NCI-H345 (cell line): Measurements from ENCODE around the gene AGER.
"Not testable (repeated sequence)": the region's sequence is repeated elsewhere in the genome, so short reads cannot be mapped to it uniquely, and the experiment has no call there.

Source experiments
- DNase-seq: peaks from one replicate; lab custom pipeline; 2025; lab: John Stamatoyannopoulos, UW

The AGER gene

DNA sequence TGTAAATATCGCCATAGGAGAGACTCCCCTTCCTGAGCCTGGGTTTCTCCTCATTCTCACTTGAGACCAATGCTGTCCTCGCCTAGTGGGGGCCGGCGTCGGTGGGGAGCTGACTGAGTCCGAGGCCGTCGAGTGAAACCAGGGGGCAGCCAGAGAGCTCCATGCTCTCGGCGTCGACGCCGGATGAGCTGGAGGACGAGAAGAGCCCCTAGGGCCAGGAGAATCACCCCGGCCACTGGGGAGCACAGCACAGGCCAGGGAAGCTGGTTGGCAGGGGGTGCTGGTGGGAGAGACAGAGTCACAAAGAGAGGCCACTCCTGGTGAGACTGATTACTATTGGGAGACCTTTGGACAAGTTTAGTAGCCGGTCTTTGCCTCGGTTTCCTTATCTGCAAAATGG, 14.8 kb upstream of the AGER start:
- no peak for DNase-seq

DNA sequence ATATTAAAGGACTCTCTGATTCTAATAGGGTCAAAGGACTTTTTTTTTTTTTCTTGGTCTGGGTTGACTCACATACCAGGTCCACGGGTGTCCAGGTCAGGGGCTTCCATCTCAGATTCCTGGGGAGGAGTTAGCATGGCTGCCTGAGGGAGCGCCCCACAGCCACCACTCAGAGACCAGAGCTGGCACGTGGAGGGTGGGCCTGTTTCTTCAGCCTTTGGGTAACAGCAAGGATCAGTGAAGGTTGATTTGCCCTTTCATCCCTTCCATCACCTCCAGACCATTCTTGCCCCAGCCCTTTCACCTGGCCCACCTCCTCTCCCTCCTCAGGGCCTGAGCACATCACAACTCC, 14.3 kb upstream of the AGER start:
- no peak for DNase-seq

DNA sequence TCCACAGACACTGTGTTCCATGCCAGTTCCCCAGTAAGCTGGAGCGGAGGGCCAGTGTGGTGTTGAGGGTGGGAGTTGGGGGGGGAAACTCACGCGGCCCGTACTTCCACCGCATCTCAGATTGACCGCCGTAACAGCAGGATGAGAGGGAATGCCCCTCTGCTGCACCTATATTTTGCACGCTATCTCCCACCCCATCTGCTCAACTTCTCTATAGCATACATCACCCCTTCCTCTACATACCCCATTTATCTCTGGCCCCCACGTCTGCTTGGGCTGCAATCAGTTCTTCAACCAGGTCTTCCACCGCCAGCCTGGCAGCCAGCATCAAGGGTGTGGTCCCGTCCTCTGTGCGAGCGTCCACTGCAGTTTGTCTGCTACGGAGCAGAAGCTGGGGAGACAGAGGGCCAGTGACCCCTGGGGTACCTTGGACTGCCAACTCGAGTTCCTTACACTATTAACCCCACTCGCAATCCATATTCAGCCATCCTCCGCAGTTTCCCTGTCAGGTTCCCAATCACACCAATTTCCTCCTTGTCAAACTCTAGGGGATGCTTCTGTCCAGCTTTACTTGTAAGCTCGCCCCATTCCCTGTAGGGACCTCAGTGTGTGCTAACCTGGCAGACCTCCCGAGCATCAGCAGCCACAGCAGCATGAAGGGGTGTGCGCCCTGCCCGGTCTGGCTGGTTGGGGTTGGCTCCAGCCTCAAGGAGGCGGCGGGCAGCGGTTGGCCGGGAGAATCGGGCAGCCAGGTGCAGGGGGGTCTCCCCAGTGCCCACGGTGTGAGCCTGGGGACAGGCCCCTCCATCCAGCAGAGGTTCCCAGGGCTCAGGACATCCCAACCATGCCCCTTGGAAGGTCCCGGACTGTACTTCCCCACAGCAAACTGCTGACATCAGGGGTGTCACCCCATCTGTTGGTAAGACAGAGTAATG, 12.9 kb upstream of the AGER start:
- DNase-seq = no peak

DNA sequence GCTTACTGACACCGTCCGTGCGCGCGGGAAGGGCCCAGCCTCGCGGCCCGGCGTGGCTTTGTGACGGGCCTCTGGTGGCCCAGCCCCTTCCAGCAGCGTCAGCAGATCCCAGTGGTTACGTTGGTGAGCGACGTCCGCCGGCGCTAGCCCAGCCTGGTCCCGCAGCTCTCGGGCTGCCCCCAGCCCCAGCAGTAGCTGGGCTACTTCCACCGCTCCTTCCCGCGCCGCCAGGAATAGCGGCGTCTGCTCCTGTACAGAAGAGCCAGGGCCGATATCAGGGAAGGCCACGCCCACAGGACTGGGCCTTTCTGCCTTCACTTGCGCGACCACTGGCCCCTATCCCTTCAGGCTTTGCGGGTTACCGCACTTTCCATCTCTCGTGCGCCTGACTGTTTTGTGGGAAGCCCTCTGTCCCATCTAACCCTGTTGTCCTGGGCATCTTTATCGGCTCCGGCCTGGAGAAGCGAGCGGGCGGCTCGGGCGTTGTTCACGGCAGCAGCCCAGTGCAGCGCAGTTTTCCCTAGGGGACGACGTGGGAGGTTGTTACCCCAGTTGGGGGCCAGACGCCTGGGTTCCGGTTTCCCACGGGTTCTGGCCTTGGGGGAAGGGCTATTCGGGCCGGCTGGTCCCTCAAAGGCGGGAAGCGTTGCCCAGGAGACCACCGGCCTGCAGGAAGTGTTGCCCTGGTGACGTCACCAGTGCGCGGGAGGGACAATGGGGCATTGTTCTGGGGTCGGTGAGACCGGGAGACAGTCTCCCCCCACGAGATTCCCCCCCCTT, 12.0 kb upstream of the AGER start:
- DNase-seq = peak; percentile 74

DNA sequence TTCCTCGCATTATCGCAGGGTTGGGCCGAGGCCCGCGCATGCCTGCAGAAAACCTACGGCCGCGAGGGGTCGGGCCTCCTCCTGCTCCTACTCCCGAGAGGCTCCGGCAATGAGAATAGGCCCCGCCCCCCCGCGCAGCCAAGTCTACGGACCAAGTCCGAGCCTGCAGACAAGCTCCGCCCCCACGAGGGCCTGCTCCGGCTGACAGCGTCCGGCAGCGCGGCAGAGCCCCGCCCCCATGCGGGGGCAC, 11.5 kb upstream of the AGER start:
- DNase-seq = peak; percentile 100

DNA sequence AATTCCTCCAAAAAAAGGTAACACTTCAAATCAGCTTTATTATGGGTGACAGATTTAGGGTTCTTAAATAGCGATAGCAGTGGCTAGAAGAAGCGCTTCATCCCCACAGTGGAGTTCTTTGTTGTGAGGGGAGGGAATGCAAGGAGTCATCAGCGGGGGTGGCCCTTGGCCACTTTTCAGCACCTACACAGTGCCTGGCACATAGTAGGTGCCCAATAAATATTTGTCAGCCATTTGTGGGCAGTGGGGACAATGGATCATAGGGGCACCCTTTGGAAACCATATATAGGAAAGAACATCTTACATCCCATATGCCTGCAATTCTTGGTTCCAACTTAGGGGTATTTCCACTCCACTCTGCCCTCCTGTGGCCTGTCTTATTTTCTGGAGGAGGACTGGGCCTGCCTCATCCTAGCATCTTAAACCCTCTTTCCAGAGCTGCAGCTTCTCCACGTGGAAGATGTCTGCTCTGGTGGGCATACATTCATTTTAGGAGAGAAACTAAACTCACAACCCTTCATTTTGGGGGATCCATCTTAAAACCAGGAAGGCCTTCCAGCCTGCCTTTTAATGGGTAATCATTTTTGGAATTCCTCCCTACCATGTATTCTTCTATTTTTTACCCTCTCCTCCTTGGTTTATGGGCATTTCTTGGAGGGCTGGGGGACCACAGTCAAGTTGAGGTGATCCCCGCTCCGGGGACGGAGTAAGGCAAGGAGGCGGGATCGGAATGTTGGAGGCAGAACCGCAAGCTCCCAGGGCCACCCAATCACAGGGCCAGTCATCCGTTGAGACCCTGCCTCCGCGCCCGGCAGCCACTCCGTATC, 11.0 kb upstream of the AGER start:
- peak; percentile 46 for DNase-seq

DNA sequence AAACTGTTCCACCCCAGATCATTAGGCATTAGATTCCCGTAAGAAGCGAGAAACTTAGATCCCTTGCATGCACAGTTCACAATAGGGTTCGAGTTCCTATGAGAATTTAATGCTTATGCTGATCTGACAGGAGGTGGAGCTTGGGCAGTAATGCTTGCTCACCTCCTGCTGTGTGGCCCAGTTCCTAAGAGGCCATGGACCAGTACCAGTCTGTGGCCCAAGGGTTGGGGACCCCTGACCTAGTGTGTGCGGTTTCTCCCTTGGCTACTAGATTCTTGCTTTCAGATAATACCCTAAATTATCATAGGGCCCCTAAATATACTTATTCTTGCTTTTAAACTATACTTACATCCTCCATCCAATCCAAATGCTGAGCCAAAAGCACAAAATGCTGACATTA, 10.3 kb upstream of the AGER start:
- DNase-seq = no peak

DNA sequence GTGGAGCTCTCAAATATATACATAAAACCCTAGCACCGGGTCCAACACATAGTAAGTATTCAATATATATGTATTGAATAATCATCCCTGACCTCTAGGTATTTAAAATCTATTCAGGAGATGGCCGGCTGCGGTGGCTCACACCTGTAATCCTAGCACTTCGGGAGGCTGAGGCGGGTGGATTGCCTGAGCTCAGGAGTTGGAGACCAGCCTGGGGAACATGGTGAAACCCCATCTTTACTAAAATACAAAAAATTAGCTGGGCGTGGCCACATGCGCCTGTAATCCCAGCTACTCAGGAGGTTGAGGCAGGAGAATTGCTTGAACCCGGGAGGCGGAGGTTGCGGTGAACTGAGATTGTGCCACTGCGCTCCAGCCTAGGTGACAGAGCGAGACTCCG, 9.0 kb upstream of the AGER start:
- not testable (repeated sequence) for DNase-seq

DNA sequence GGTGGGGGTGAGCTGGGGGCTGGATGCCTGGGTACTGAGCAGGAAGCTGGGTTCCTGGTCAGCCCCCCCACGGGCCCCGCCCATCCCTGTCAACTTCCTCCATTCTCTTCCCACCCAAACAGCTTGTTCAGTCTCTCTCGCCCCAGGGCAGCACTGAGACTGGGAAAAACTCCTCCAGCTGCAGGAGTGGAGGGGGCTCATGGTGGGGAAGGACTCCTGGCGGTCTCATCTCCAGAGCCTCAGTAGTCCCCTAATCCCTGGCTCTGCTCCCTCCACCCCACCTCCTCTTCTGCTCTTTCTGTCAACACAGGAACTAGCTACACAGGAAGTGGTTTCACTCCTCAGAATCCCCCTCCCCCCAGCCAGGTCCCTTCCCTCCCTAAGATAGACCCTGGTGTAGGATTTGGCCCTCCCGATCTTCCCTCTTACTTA, 8.6 kb upstream of the AGER start, which contains the start of gene GPSM3:
Gene GPSM3, minus strand, starts transcription at position 36 of the 432 bp plus-strand sequence. CDS start 130 bp downstream, outside the sequence.
- no peak for DNase-seq

DNA sequence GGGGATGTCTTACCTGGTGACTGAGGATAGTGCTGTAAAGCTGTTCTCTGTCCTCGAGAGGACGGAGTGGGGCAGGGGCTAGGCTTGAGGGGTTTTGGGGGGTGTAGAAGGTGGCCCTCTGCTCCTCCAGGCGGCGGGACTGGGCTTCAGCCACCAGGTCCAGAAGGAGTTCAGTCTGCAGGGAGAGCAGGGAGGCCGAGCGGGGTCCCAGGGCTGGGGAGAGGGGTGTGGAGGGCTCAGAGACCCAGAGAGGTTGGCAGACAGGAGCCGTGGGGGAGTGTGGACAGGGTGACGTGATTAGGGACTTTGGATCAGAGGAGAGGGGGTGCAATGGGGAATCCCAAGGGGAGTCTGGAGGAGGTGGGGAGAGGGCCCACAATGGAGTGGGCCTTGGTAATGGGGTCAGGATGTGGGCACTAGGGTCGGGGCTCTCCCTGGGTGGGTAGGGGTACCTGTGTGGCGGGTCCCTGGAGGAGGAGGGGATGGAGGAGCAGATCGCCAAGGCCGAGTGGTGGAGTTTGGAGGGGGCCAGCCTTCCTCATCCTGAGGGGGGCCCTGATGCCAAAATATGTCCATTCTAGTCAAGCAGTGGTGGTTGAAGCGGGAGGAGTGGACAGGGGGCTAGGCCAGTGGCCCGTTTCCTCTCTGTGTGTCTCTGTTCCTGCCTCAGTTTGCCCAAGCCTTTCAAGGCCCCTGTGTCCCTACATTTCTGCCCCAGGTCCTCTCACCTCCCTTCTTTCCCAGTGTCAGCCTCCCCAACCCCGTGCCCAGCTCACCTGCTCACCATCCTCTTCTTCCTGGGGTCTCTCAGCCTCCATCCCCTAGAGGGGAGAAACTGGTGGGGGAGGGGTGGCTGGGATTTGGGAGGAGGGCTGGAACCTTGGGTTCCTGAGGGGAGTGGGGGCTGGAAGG, 7.9 kb upstream of the AGER start:
- no peak for DNase-seq

DNA sequence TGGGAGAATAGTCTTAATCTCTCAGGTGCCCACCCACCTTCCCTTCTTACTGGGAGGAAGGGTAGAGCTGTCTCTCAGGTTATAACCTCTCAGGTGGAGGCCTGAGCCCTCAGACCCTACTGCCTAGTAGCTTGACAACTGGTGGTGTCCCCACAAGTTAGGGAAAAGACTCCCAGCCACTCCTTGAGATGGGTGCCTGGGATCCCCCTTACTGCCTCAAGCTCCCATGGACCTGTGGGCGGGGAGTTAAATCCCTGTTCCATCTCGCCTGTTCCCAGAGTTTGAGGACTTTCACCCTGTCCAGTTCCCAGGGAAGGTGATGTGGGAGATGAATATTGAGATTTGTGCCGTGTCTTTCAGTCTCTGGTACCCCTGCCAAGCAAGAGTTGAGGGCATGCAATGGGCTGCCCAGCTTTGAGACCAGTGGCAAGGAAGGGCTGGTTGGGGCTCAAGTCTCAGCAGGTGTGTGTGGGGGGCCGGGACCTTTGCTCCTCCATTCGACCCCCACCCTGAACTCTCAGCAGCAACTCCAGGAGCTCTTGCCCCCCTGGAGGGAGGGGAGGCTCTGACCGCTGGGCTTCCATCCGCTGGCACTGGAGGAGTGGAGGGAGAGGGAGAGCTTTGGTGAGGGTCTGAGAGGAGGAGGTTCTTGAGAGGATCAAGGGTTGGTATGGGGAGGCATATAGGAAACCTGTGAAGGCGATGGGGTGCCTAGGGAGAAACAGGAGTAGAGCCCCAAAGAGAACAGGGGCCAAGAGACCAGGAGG, 7.0 kb upstream of the AGER start:
- DNase-seq = no peak

DNA sequence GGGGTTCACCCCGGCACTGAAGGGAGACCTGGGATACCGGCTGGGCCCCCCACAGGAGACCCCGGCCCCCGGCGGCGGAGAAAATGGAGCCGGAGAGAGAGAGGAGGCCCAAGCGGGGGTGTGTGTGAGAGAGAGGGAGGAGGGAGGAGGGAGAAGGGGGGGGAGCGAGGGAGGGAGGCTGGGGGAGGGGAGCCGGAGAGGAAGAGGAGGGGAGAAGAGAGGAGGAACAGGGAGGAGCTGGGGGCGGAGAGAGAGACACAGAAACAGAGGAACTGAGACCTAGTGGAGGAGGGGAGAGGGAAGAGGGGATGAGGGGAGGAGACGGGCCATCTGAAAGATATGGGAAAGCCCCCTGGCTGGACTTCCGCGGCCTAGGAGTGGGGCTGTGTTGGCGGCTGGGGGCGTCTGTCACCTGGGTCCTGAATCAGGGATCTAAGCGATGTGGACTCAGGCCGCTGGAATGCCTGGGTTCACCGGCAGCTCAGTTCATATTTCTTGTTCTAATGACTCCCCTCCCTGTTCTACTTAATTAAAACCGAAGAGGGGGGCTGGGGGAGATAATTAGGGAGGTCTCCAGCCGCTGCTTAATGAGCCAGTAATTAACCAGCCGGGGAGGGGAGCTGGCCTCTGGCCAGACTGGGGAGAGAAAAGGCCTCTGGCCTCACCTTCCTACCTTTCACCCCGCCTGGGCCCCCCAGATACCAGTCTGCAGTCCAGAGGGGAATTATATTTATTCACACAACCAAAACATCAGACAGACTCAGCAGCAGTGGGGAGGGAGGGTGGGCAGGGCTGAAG, 6.2 kb upstream of the AGER start, which contains the start of gene PBX2:
Gene PBX2, minus strand, starts transcription at position 149 of the 798 bp plus-strand sequence. CDS start 287 bp downstream, outside the sequence.
- peak; percentile 69 for DNase-seq

DNA sequence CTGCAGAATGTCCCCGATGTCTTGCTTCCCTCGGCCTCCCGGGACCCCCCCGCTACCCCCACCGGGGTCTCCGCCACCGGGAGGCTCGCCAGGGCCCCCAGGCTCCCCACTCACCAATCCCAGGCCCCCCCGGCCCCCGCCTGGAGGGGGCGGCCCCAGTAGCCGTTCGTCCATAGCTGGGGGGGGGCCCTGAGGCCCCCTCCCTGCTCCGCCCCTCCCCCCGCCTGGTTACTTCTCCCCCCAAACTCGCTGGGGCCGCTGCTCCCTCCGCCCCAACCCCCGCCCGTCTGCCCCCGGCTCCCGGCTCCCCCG, 5.6 kb upstream of the AGER start:
- DNase-seq = no peak

DNA sequence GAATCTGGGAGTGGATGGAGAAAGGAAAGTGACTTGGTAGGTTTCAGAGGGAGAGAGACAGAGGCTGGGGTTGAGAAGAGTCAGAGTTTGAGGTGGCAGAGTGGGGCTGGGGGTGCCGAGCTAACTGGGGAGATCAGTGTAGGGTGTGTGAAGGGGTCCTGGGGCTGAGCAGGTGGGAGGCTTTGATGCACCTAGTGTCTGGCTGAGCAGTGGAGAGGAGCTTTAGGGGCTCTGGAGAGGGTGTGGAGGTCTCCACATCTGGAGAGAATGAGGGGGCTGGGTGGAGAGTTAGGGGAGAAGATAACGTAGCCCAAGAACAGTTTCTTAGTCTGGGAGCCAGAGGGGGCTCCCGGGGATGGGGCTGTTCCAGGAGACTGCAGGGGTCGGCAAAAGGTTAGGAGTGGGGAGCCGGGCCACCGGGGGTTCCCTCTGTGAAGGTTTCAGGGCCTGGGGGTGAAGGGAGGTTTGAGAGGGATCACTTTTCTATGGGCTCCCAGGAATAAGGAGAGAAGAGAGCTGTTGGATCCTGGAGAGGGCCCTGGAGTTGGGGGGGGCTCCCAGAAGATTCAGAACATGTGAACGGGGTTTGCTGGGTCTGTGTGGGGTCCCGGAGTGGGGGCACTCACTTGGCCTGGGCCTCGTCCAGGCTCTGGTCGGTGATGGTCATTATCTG, 5.2 kb upstream of the AGER start:
- no peak for DNase-seq

DNA sequence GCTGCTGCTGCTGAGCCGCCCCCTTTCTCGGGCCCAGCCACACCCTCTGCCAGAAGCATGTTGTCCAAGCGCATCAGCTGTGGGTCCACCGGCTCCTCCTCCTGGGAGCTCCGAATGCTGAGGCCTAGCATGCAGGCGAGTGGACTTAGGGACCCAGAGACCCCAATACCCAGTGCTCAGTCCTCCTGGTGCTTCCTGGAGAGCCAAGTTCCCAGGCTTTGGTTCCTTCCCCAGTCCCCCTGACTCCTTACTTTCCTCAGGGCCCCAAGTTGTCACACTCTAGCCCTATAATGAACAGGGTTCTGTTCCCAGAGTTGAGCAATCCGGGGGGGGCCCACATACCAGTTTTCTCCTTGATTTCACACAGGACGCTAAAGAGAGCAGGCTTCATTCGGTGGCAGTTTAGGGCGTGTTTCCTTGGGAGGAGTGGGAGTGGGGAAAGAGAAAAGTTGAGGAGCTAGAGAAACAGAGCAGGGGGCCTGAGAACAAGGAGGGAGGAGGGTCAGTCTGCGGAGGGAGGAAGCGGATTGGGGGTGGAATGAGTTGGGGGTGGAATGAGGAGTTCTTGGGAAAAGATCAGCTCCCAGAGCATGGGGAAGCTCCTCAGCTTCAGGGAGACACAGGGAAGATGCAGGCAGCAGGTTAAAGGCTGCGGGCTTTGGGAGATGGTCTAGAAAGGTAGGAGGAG, 4.5 kb upstream of the AGER start:
- no peak for DNase-seq

DNA sequence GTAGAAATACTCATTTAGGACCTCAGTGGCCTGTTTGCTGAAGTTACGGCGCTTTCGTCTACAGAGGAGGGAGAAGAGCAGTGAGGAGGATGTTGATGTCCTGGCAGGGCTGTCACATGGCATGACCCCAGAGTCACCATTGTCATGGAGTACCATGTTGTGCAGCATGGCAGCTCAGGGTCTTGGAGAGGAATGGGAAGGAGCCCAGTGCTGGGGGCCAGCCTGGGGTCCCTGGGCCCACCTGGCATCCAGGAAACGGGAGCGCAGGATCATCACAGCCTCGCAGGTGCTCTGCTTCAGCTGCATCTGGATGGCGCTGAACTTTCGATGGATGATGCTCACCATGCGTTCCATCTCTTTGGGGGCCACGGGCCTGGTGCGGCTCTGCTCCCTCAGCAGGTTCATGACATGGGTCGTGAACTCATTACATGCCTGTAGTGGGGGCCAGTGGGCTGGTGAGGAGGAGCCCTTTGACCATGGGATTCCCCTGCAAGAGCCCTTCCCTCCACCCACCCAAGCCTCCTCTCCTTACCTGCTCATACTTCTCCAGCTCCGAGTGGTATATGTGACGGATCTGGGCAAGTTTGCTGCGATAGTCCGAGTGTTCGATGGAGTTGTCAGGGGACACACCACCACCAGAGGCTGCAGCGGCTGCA, 3.8 kb upstream of the AGER start:
- not testable (repeated sequence) for DNase-seq

DNA sequence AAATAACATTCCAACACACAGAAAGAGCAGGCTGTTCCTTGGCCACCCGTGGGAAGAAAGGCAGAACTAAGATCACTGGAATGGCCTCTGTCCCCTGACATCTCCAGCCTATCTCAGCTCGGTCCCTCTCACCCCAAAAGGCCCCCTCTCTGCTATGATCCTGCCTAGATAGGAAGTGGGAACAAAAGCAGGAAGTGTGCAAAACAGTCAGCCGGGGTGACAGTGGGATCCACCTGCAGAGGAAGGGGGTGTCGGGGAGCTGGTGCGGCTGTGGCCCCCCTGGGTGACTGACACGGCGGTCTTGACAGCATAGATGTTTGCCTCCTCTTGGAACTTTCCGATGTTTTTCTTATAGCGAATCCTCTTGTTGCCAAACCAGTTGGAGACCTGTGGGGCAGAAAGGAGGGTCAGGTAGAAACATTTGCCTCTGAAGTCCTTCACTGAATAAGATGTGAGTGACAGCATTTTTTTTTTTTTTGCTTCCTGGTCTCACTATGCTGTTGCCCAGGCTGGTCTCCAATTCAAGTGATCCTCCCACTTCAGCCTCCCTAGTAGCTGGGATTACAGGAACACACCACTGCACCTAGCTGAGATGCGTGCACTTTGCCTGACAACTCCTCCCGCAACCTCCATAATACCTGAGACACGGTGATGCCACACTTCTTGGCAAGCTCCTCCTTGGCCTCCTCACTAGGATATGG, 3.1 kb upstream of the AGER start:
- no peak for DNase-seq
